HG03103 (cell line): ENCODE measurements around the gene DGLUCY.
"Not testable (repeated sequence)": the region's sequence is repeated elsewhere in the genome, so short reads cannot be mapped to it uniquely, and the experiment has no call there.

Experiments used
- ATAC-seq: cut with Tn5 transposase; IDR thresholded peaks from one replicate; pipeline ENCODE4 v1.9.1; 2021; ENCODE audit warnings: low read depth; ENCODE audit not compliant: unreplicated experiment

Gene DGLUCY

GRCh38 chr14:91113829-91114078 is at the start of gene DGLUCY:
TSS of gene DGLUCY (plus strand) at chr14:91114073. CDS start at chr14:91160295, 46,222 bp downstream.
- peak; percentile 55 for ATAC-seq

- ATAC-seq, result no peak
Measured at GRCh38 chr14:91065266-91065665, 48.6 kb upstream of the DGLUCY start.

GRCh38 chr14:91067186-91067585 is 46.7 kb upstream of the DGLUCY start:
- ATAC-seq, result no peak

GRCh38 chr14:91068642-91069041 is 45.2 kb upstream of the DGLUCY start:
- ATAC-seq, result no peak

GRCh38 chr14:91070572-91070971 is 43.3 kb upstream of the DGLUCY start:
- ATAC-seq, result no peak

- ATAC-seq, result no peak
Measured at GRCh38 chr14:91075553-91075952, 38.3 kb upstream of the DGLUCY start.

GRCh38 chr14:91078095-91078737 is 35.7 kb upstream of the DGLUCY start:
- ATAC-seq, result peak; percentile 58

GRCh38 chr14:91080071-91080470 is 33.8 kb upstream of the DGLUCY start:
- no peak for ATAC-seq

- no peak for ATAC-seq
Measured at GRCh38 chr14:91082282-91082681, 31.6 kb upstream of the DGLUCY start.

GRCh38 chr14:91084516-91084915 is 29.4 kb upstream of the DGLUCY start:
- ATAC-seq, result no peak

GRCh38 chr14:91087470-91087869 is 26.4 kb upstream of the DGLUCY start:
- ATAC-seq, result not testable (repeated sequence)

GRCh38 chr14:91088585-91089235 is 25.2 kb upstream of the DGLUCY start:
- ATAC-seq, result no peak

GRCh38 chr14:91089958-91090535 is 23.8 kb upstream of the DGLUCY start:
- ATAC-seq, result no peak

GRCh38 chr14:91090743-91091142 is 23.1 kb upstream of the DGLUCY start:
- no peak for ATAC-seq

- no peak for ATAC-seq
Measured at GRCh38 chr14:91092073-91092472, 21.8 kb upstream of the DGLUCY start.

GRCh38 chr14:91093743-91094472 is 20.0 kb upstream of the DGLUCY start:
- ATAC-seq, result not testable (repeated sequence)

- no peak for ATAC-seq
Measured at GRCh38 chr14:91094772-91095171, 19.1 kb upstream of the DGLUCY start.

GRCh38 chr14:91095178-91095577 is 18.7 kb upstream of the DGLUCY start:
- ATAC-seq, result no peak

GRCh38 chr14:91097657-91098056 is 16.2 kb upstream of the DGLUCY start:
- ATAC-seq, result not testable (repeated sequence)

GRCh38 chr14:91098591-91098990 is 15.3 kb upstream of the DGLUCY start:
- no peak for ATAC-seq

- ATAC-seq, result no peak
Measured at GRCh38 chr14:91100102-91100501, 13.8 kb upstream of the DGLUCY start.

- no peak for ATAC-seq
Measured at GRCh38 chr14:91103116-91103515, 10.8 kb upstream of the DGLUCY start.
